Ovary (tissue), 3 donors: ENCODE data around the gene PRPH2.

ENCODE experiments used
- EP300 ChIP-seq: sonication (generic); formaldehyde crosslinking; IDR thresholded peaks from one replicate; pipeline ENCODE4 v1.6.1; 2017; ENCODE audit warnings: antibody characterized with exemption
- TF ChIP-seq, protein P1 (sequence below), 3 donors: fragments of 450-650 bp in 2 of 3; fragments of 200-600 bp in 1 of 3; IDR thresholded peaks; one replicate each; pipeline versions ENCODE4 v1.5.1 to v1.8.0; 2016 to 2022; ENCODE audit warnings: antibody characterized with exemption in 3 of 3, mild to moderate bottlenecking in 1 of 3
- donor health status: DM: no; HTN: no; CAD: no.

DNA sequence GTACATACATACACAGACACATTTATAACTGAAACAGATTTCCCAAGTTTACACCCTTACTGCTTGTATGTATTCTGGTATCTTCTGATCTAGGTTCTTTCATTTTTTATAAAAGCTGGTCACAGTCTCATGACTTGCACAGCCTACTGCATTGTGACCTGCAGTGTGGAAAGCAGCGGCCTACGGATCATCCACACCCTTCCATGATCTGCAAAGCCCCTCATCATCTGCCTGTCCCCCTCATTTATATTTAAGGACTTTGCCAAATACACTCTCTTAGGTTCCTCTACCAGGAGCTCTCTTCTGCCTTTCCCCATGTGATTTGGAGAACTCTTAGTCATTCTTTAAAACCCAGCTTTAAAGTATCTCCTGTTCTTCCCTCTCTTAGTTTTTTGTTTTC, 47.4 kb upstream of the PRPH2 start:
- TF ChIP-seq, protein P1, sequence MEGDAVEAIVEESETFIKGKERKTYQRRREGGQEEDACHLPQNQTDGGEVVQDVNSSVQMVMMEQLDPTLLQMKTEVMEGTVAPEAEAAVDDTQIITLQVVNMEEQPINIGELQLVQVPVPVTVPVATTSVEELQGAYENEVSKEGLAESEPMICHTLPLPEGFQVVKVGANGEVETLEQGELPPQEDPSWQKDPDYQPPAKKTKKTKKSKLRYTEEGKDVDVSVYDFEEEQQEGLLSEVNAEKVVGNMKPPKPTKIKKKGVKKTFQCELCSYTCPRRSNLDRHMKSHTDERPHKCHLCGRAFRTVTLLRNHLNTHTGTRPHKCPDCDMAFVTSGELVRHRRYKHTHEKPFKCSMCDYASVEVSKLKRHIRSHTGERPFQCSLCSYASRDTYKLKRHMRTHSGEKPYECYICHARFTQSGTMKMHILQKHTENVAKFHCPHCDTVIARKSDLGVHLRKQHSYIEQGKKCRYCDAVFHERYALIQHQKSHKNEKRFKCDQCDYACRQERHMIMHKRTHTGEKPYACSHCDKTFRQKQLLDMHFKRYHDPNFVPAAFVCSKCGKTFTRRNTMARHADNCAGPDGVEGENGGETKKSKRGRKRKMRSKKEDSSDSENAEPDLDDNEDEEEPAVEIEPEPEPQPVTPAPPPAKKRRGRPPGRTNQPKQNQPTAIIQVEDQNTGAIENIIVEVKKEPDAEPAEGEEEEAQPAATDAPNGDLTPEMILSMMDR (IDR thresholded peaks at IDR 0.05): no peak
- TF ChIP-seq EP300: no peak
